GM21423 (cell line): ENCODE measurements around the gene MBL2.

Source experiments
- ATAC-seq: cut with Tn5 transposase; IDR thresholded peaks from one replicate; pipeline ENCODE4 v1.9.1; 2021; ENCODE audit warnings: mild to moderate bottlenecking, moderate library complexity; ENCODE audit not compliant: unreplicated experiment

Gene MBL2

GRCh38 chr10:52740913-52741675, 31.5 kb downstream of the MBL2 start:
- ATAC-seq = peak; percentile 55

GRCh38 chr10:52740155-52740549, 32.4 kb downstream of the MBL2 start:
- ATAC-seq = no peak

GRCh38 chr10:52739380-52740154, 33.0 kb downstream of the MBL2 start:
- ATAC-seq = no peak

GRCh38 chr10:52738951-52739350, 33.6 kb downstream of the MBL2 start:
- no peak for ATAC-seq

- peak; percentile 56 for ATAC-seq
Measured at GRCh38 chr10:52729271-52730104, 43.1 kb downstream of the MBL2 start.

GRCh38 chr10:52720018-52720417, 52.6 kb downstream of the MBL2 start:
- ATAC-seq = no peak
